Esophagus muscularis mucosa (tissue), 3 donors: ENCODE results near the gene MINDY3.

Source experiments
- CTCF ChIP-seq, 3 experiments: fragments of 200-600 bp in 2 of 3; fragments of 450-650 bp in 1 of 3; sonication (generic) in 2 of 3; IDR thresholded peaks; one replicate each; pipeline ENCODE4 v1.5.1; 2017 to 2019; ENCODE audit warnings: antibody characterized with exemption in 3 of 3, mild to moderate bottlenecking in 2 of 3, moderate library complexity in 1 of 3
- POLR2A ChIP-seq: fragments of 450-650 bp; IDR thresholded peaks from one replicate; pipeline ENCODE4 v1.6.1; 2017; ENCODE audit warnings: antibody characterized with exemption, moderate library complexity, mild to moderate bottlenecking, low read depth
- POLR2AphosphoS5 ChIP-seq, 2 donors: sonication (generic); formaldehyde crosslinking; IDR thresholded peaks; one replicate each; pipeline ENCODE4 v1.6.1; 2017; ENCODE audit warnings: antibody characterized with exemption in 2 of 2

- TF ChIP-seq CTCF (IDR thresholded peaks at IDR 0.05) = no peak
- TF ChIP-seq POLR2A = no peak
- no peak for TF ChIP-seq POLR2AphosphoS5 (IDR thresholded peaks at IDR 0.05)
Observed at GRCh38 chr10:15896654-15897053, 36.3 kb upstream of the MINDY3 start.
